Measurements from ENCODE around the gene TSPAN6.

GRCh38 chrX:100635989-100636320, 651 bp downstream of the TSPAN6 start:
- TF ChIP-seq BHLHE40 (IDR thresholded peaks at IDR 0.05; ENCODE audit: low read depth, low read length) (no peak), RAD21 (IDR thresholded peaks at IDR 0.05; ENCODE audit: low read length) (no peak), USF2 (IDR thresholded peaks at IDR 0.05; ENCODE audit: low read depth, low read length) (no peak), CEBPB (IDR thresholded peaks at IDR 0.05; ENCODE audit: low read depth, low read length) (no peak), POLR2A (IDR thresholded peaks at IDR 0.05; ENCODE audit: low read depth, low read length) (no peak), MAFK (IDR thresholded peaks at IDR 0.05; ENCODE audit: low read depth, low read length) (no peak), ELK1 (IDR thresholded peaks at IDR 0.05; ENCODE audit: borderline replicate concordance, low read depth, low read length) (no peak)
- TF ChIP-seq, protein P1, sequence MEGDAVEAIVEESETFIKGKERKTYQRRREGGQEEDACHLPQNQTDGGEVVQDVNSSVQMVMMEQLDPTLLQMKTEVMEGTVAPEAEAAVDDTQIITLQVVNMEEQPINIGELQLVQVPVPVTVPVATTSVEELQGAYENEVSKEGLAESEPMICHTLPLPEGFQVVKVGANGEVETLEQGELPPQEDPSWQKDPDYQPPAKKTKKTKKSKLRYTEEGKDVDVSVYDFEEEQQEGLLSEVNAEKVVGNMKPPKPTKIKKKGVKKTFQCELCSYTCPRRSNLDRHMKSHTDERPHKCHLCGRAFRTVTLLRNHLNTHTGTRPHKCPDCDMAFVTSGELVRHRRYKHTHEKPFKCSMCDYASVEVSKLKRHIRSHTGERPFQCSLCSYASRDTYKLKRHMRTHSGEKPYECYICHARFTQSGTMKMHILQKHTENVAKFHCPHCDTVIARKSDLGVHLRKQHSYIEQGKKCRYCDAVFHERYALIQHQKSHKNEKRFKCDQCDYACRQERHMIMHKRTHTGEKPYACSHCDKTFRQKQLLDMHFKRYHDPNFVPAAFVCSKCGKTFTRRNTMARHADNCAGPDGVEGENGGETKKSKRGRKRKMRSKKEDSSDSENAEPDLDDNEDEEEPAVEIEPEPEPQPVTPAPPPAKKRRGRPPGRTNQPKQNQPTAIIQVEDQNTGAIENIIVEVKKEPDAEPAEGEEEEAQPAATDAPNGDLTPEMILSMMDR (conservative IDR thresholded peaks at IDR 0.05; ENCODE audit: low read depth, low read length), result no peak

Data from IMR-90 (cell line).